GM19035 (cell line): ENCODE results near the gene ITIH1.

Experiments
- ATAC-seq: cut with Tn5 transposase; IDR thresholded peaks from one replicate; pipeline ENCODE4 v1.9.1; 2021; ENCODE audit not compliant: unreplicated experiment

ITIH1 gene

GRCh38 chr3:52810923-52811322 lies 33.5 kb downstream of the ITIH1 start:
- no peak for ATAC-seq

- ATAC-seq: no peak
Measured at GRCh38 chr3:52811452-52812011, 34.1 kb downstream of the ITIH1 start.

DNA sequence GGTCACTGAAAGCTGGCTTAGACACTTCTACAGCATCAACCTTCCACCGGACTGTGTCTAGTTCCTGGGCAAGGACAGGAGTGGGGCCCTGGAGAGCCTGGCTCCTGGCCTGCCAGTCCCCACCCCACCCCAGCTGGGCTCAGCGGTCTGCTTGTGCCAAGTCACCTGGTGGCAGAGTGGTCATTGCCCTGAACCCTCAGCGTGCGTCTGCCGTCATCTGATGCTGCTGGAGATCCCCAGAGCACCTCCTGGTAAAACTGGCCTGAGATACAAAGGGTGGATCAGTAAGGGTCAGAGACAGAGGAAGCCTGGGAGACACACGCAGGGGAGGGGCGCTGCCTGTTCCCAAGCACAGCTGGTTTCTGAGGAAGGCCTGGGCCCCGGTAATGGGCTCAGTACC lies 36.4 kb downstream of the ITIH1 start:
- no peak for ATAC-seq

GRCh38 chr3:52816199-52816598 lies 38.8 kb downstream of the ITIH1 start:
- ATAC-seq: no peak

DNA sequence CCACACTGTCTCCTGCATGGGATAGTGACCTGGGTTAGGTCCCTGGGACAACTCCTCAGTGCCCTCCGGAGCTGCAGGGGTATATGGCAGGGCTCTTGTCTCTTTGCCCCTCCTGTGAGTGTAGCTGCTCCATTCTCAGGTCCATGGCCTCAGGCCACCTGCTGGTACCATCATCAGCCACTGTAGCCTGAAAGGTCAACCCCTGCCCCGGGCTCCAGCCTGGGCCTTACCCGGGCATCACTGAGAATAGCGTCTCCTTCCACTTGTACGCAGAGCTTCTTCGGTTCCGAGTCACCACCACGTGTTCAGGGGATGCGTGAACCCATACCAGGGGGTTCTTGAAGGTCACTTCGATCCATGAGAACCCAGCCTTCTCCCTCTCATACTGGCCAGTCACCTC lies 39.3 kb downstream of the ITIH1 start:
- no peak for ATAC-seq

GRCh38 chr3:52817221-52817620 lies 39.8 kb downstream of the ITIH1 start:
- no peak for ATAC-seq

- no peak for ATAC-seq
Measured at GRCh38 chr3:52817860-52818259, 40.5 kb downstream of the ITIH1 start.

DNA sequence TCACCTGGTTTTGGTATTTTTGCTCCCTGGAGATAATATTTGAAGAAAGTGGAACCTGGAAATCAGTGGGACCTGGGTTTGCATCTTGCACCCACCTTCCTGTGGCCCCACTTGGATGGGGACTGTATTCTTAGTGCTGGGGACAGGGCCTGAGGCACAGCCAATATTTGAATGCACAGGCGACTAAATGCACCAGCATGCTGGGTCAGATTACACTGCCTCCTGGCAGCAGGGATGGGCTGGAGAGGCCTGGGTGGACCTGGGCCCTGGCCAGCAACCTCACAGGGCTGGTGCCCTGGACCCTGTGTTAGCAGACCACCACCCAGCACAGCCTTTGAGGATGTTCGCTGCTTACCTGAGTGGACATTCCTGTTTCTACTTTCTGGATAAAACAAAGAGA lies 42.5 kb downstream of the ITIH1 start:
- ATAC-seq: no peak

- no peak for ATAC-seq
Measured at GRCh38 chr3:52820736-52821135, 43.3 kb downstream of the ITIH1 start.

GRCh38 chr3:52822363-52822762 lies 45.0 kb downstream of the ITIH1 start:
- ATAC-seq: no peak

GRCh38 chr3:52824037-52824436 lies 46.6 kb downstream of the ITIH1 start:
- ATAC-seq: no peak

DNA sequence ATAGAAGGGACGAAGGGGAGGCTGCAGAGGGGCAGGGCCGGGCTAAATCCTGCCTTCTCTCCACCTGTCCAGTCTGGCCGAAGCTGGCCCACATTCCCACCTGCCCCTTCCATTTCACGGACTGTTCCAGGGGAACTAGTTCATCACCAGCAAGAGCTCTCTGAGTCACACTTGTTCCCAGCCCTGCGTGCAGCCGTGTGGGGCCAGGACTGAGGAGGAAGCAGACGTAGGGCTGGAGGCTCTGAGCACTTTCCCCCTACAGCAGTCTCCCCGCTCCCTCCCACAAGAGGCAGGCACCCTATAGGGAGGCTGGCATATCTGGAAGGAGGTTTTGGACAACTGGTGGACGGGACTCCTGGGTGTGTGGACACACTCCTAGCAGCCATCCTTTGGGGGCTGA lies 50.0 kb downstream of the ITIH1 start:
- ATAC-seq: no peak

GRCh38 chr3:52827866-52828376 lies 50.5 kb downstream of the ITIH1 start:
- no peak for ATAC-seq

DNA sequence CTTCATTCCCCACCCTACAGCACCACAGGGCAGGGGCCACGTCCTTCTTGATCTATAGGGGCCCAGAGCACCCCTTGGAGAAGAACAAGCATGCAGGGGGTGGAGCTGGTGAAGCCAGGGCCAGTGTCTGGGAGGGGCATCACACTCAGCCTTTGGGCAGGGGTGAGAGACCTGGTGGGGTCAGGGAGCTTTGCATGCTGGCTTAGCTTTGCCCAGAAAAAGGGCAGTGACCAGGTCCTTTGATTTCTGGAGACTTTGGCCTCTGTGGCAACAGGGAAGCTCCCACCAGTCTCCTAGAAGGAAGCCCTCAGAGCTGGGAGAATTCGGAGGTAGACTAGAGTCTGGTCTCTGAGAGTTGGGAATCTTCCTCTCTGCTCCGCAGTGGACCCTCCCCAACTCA lies 52.1 kb downstream of the ITIH1 start:
- ATAC-seq: no peak

DNA sequence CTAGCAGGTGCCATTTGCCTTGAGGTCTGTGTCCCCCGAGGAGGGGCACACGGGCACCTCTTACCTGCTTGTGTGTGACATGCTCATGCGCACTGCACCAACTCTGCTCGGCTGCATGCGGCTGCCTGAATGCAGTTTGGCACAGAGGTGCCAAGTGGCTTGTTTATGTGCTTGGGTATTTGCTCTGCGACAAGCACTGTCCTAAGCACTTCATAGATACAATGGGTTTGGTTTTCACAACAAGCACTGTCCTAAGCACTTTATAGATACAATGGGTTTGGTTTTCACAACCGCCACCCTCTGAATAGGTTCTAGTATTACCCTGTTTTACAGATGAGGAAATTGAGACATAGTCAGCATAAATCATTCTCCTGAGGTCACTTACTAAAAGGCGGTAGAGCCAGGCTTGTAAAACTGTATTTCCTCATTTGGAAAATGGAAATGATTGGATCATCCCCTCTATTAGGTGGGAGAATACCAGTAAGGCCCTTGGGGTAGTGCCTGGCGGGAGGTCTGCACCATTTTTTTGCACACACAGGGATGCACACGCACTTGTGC lies 52.6 kb downstream of the ITIH1 start:
- ATAC-seq: no peak

DNA sequence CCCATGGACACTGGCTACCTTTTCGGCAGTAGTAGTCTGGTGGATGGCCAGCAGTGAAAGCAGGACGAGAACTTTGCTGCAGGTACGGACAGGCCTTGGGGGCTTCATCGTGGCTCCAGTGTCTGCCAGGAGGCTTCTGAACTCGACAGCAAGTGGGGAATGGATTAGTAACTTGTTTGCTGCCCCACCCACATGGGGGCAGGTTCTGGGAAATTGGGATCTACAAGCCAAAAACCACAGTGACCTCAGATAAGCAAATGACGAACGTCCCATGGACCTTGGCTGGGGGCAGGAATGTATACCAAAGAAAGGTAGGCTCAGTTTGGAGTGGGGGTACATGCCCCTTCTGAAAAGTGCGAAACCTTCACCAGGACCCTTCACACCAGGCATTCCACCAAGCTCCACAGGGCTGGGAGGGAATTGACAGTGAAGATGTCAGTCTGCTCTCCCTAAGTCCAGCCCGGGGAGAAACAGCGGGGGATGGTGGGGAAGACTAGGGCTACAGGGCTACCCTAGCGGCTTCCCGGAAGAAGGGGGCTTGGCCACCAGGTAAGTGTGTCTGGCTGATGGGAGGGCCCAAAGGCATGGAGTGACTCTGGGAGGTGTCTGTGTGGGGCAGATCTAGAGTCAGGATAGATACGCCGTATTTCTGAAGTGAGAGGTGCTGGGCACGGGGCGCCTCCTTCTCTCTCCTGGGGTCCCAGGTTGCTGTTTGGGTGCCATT lies 53.3 kb downstream of the ITIH1 start, which contains the start of gene ITIH4:
Gene ITIH4 (minus strand): TSS at position 138 of the 724 bp plus-strand sequence. CDS start 30 bp downstream, at position 108.
- ATAC-seq: no peak

GRCh38 chr3:52831500-52832301 lies 54.3 kb downstream of the ITIH1 start:
- no peak for ATAC-seq

DNA sequence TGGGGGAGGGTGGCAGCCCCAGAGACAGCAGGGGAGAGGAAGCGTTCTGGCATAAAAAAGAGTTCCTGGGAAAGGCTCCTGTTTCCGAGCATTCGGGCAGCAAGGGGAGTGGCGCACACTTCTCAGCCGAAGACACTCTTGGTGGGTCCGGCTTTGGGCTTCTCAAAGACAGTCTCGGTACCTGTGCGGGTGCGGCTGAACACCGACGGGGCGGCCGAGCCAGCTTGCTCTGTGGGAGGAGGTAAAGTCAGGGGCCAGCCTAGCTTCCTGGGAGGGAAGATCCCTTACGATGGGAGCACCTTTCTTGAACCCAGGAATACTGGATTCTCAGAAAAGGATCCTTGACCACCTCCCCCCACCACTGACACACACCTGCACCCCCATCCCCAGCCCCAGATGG lies 55.8 kb downstream of the ITIH1 start:
- ATAC-seq: no peak

DNA sequence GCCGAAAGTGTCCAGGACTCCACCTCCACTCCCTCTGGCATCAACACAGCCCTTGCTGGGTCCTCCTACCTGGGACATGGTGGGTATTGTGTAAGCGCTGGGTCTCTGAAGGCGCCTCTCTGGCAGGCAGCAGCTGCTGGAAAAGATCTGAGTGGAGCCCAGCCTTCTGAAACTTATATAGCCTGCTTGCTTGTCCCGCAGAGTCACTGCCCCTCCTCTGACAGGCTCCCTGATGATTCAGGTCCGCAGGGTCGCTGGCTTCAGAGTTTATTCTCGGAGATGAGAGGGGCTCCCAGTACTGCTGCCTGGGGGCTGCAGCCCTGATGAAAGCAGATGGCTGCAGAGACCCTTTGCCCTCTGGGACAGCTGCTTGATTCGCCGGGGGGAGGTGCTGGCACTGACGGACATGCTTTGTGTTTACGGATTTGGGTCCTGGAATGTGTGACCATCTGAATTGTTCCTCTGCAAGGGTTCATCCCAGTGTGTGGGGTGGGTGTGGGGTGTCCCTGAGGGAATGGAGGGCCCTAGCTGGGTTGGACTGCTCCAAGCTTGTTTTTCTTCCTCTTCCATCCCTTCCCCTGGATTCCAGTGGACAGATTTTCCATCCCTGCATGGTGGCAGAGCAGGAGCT lies 57.6 kb downstream of the ITIH1 start, which contains the start of gene MUSTN1:
Gene MUSTN1 (minus strand): TSS at position 149 of the 631 bp plus-strand sequence. CDS start 71 bp downstream, at position 78.
- no peak for ATAC-seq

DNA sequence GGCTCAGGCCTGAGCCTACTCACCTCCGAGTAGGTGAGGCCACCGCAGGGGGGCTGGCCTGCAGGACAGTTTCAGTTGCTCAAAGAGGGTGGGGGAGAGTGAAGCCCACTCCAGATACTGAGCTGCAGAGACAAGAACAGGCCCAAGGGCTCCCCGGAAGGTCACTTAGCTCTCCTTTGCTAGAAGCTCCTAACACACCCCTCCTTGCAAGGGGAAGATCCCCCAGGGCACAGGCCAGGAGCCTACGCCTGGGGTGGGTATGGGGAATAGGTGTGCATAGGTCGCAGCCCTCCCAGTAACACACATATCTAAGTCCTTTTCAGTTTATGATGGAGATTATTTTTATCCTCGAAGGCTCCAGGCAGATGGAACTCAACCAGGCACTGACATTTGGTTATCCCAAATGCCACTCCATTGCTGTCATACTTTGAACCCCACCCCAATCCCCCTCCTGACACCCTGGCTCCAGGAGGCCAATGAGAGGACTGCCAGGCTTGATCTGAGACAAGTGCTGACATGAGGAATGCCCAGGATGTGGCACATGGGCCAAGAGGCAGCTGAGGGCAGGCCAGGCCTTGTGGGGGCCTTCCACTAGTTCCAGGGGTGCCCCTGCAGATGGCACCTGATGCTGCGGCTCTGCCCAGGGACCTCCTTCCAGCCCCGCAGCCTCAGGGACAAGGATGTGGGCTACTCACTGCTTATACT lies 58.5 kb downstream of the ITIH1 start:
- no peak for ATAC-seq
